Measurements from ENCODE around the gene ZC3H8. TPM values are rescaled to one million over a fixed set of nuclear protein-coding genes. Genes with fewer than 3 reads are reported as not detected.

The ZC3H8 gene
- total and polyA plus RNA-seq, 2 donors (not counting 1 experiment from before 2014, with no cell fraction given) = 5.5 to 26.0 TPM

- no peak overlapping the region for H3K4me2 ChIP-seq (replicated peaks; ENCODE audit: low read depth, low read length, poor library complexity, severe bottlenecking)
- H3K27ac ChIP-seq (ENCODE audit: low read length in 2 of 2) = no peak overlapping the region
- H4K20me1 ChIP-seq (ENCODE audit: control insufficient read depth, insufficient read depth, low read length, poor library complexity, severe bottlenecking) = no peaks in the 10 kb centered on the region
- H3K79me2 ChIP-seq (ENCODE audit: control insufficient read depth, insufficient read depth, low read length) = peaks cover 32% of the 10 kb centered on the region
- DNase-seq (no peak), ATAC-seq (ENCODE audit: low read depth) (no peak)
- CTCF ChIA-PET = interaction anchor here (0.9 kb wide), 1 partner anchor 18 kb away, joined by 4 read pairs; no protein-coding TSS in a partner anchor
- POLR2A ChIA-PET = interaction anchor here (1.4 kb wide), 1 partner anchor 19 kb away, joined by 6 read pairs; no protein-coding TSS in a partner anchor
- H3K9me3 Mint-ChIP-seq (ENCODE audit: insufficient read depth) = no peaks in the 10 kb centered on the region
- no peaks in the 10 kb centered on the region for H3K27me3 Mint-ChIP-seq
- peaks cover 12 to 20% of the 10 kb centered on the region in 2 donors for H3K4me1 ChIP-seq (ENCODE audit: control insufficient read depth in 2 of 2, insufficient read depth in 2 of 2, low read length in 2 of 2)
- no CpG with 5 or more reads among the region's 2 CpGs for WGBS (ENCODE audit: insufficient coverage)
- peaks cover 25% of the 10 kb centered on the region for H3K4me1 Mint-ChIP-seq
- TF ChIP-seq EZH2 (IDR thresholded peaks at IDR 0.05; ENCODE audit: borderline replicate concordance, insufficient read depth, low read depth, low read length, poor library complexity, severe bottlenecking) (no peak), CTCF (IDR thresholded peaks at IDR 0.05) (no peak)
- no peak overlapping the region for H3K4me3 ChIP-seq (ENCODE audit: control extremely low read depth in 1 of 5, extremely low read depth in 1 of 5, insufficient read depth in 1 of 5, low read depth in 2 of 5, low read length in 4 of 5)
- H3K4me3 Mint-ChIP-seq = peak overlapping the region; percentile 52
- H3K36me3 ChIP-seq (replicated peaks in 1 of 2; ENCODE audit: control extremely low read depth in 1 of 2, control insufficient read depth in 1 of 2, extremely low read depth in 1 of 2, insufficient read depth in 2 of 2, low read length in 1 of 2) = no peaks in the 10 kb centered on the region
- H3K9me3 ChIP-seq (ENCODE audit: control extremely low read depth in 1 of 3, control insufficient read depth in 2 of 3, insufficient read depth in 1 of 3, low read length in 2 of 3) = no peaks in the 10 kb centered on the region
- H2AFZ ChIP-seq (ENCODE audit: insufficient read depth, low read depth, low read length, poor library complexity, severe bottlenecking) = no peak overlapping the region
- intact Hi-C loops (cut with micrococcal nuclease) = loop anchor here (1.0 to 10.0 kb wide), 7 partner anchors 19 to 369 kb away; partner anchors contain the start of genes CHCHD5, POLR1B and ZC3H6
- H3K27me3 ChIP-seq (replicated peaks in 1 of 4; ENCODE audit: control extremely low read depth in 1 of 4, control insufficient read depth in 3 of 4, insufficient read depth in 4 of 4, low read length in 3 of 4) = no peaks in the 10 kb centered on the region
- peak overlapping the region; percentile 39 for H3K27ac Mint-ChIP-seq
- no peak overlapping the region for H3K9ac ChIP-seq (ENCODE audit: low read length)
Measured at GRCh38 chr2:112255875-112256274, 1.0 kb upstream of the ZC3H8 start.

DNA sequence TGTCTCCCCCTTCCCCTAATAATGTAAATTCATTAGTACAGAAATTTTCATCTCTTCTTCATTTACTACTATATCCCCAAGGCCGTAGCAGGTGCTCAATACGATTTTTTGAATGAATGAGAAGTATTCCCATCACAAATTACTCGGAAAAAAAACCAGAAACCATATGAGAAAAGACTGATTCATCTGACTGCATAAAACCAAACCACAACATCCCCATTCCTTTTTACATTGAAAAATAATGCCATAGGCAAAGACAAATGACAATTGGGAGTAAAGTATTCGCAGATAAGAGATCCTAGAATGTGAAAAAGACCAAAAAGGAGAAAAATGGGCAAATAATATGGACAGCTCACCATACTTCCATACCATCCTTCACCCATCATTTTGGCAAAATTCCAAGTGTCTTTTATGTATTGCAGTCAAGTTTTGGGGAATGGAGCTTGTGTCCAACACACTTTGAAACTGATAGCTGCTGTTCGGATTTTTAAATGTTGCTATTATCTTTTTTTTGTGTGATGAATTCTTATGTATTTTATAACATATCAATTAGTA lies 1.5 kb downstream of the ZC3H8 start:
- DNase-seq (no peak), ATAC-seq (ENCODE audit: low read depth) (no peak)
- Histone ChIP-seq H3K36me3 (replicated peaks in 1 of 2; ENCODE audit: control extremely low read depth in 1 of 2, control insufficient read depth in 1 of 2, extremely low read depth in 1 of 2, insufficient read depth in 2 of 2, low read length in 1 of 2) (peaks cover 2 to 10% of the 10 kb centered on the region in 2 experiments), H3K4me2 (replicated peaks; ENCODE audit: low read depth, low read length, poor library complexity, severe bottlenecking) (peak overlapping the region; percentile 87), H4K20me1 (ENCODE audit: control insufficient read depth, insufficient read depth, low read length, poor library complexity, severe bottlenecking) (no peaks in the 10 kb centered on the region), H3K4me1 (ENCODE audit: control insufficient read depth in 2 of 2, insufficient read depth in 2 of 2, low read length in 2 of 2) (peaks cover 7 to 12% of the 10 kb centered on the region in 2 donors), H3K9me3 (ENCODE audit: control extremely low read depth in 1 of 3, control insufficient read depth in 2 of 3, insufficient read depth in 1 of 3, low read length in 2 of 3) (no peaks in the 10 kb centered on the region), H3K79me2 (ENCODE audit: control insufficient read depth, insufficient read depth, low read length) (peaks cover 32% of the 10 kb centered on the region), H2AFZ (ENCODE audit: insufficient read depth, low read depth, low read length, poor library complexity, severe bottlenecking) (no peak overlapping the region), H3K4me3 (ENCODE audit: control extremely low read depth in 1 of 5, extremely low read depth in 1 of 5, insufficient read depth in 1 of 5, low read depth in 2 of 5, low read length in 4 of 5) (no peak overlapping the region), H3K27me3 (replicated peaks in 1 of 4; ENCODE audit: control extremely low read depth in 1 of 4, control insufficient read depth in 3 of 4, insufficient read depth in 4 of 4, low read length in 3 of 4) (no peaks in the 10 kb centered on the region), H3K27ac (ENCODE audit: low read length in 2 of 2) (no peak overlapping the region), H3K9ac (ENCODE audit: low read length) (no peak overlapping the region)
- TF ChIP-seq CTCF (IDR thresholded peaks at IDR 0.05) (no peak), EZH2 (IDR thresholded peaks at IDR 0.05; ENCODE audit: borderline replicate concordance, insufficient read depth, low read depth, low read length, poor library complexity, severe bottlenecking) (no peak)
- no peaks in the 10 kb centered on the region for H3K27me3 Mint-ChIP-seq
- no CpG with 5 or more reads among the region's 5 CpGs for WGBS (ENCODE audit: insufficient coverage)
- peaks cover 16% of the 10 kb centered on the region for H3K4me1 Mint-ChIP-seq
- intact Hi-C loops (cut with micrococcal nuclease) = loop anchor here (10.0 kb wide), 1 partner anchor 129 kb away; no protein-coding TSS in a partner anchor
- H3K9me3 Mint-ChIP-seq (ENCODE audit: insufficient read depth) = no peaks in the 10 kb centered on the region
- ChIA-PET POLR2A (no interaction called here), CTCF (interaction anchor here (0.8 to 1.2 kb wide), 3 partner anchors 20 to 137 kb away, joined by 4 read pairs; no protein-coding TSS in a partner anchor)
- H3K27ac Mint-ChIP-seq = no peak overlapping the region
- H3K4me3 Mint-ChIP-seq = peak overlapping the region; percentile 38

Data from B cell (primary cell).